A549 (cell line): ENCODE measurements around the gene MCAT. TPM values are rescaled to one million over a fixed set of nuclear protein-coding genes. Genes with fewer than 3 reads are reported as not detected.

Source experiments
- ATAC-seq, 2 experiments: fragments of 200-7000 bp in 1 of 2; fragments of >200 bp in 1 of 2; cut with Nextera tagmentation in 1 of 2; cut with Tn5 transposase in 1 of 2; 3 replicates each; pipeline versions ENCODE4 v1.8.0 to v1.9.1; 2018 to 2020; ENCODE audit warnings: mild to moderate bottlenecking in 1 of 2, moderate library complexity in 1 of 2
- CTCF ChIA-PET: fragments of 300-600 bp; sonication (Branson Sonifier 250); formaldehyde crosslinking; extraction: SDS; loops from one replicate; lab custom pipeline; 2021; ENCODE audit warnings: antibody characterized with exemption, inconsistent platforms; lab: Yijun Ruan, JAX
- POLR2A ChIA-PET: fragments of 350-600 bp; formaldehyde crosslinking; extraction: SDS; loops from one replicate; lab custom pipeline; 2021; ENCODE audit warnings: antibody characterized with exemption, inconsistent platforms; lab: Yijun Ruan, JAX
- DNase-seq, 2 experiments: peaks; one replicate each; pipeline versions ENCODE4 v3.0.0 to v3.0.0-alpha.2; 2011 to 2016; ENCODE audit warnings: low read depth in 1 of 2, low spot score in 1 of 2
- FAIRE-seq: peaks from 2 replicates; lab custom pipeline; 2011; peaks lifted over from hg19 to GRCh38; lab: Jason Lieb, UNC
- H3K27ac ChIP-seq, 2 experiments: fragments of >200 bp; sonication (Bioruptor Twin); formaldehyde crosslinking; 3 replicates each; pipeline ENCODE4 v1.5.1; 2016 to 2017
- H3K4me1 ChIP-seq: fragments of >200 bp; sonication (Bioruptor Twin); formaldehyde crosslinking; 3 replicates; pipeline ENCODE4 v1.6.1; 2016
- H3K4me2 ChIP-seq: fragments of >200 bp; sonication (Bioruptor Twin); formaldehyde crosslinking; 3 replicates; pipeline ENCODE4 v1.6.1; 2016
- H3K4me3 ChIP-seq: fragments of >200 bp; sonication (Bioruptor Twin); formaldehyde crosslinking; 3 replicates; pipeline ENCODE4 v1.5.1; 2016
- H3K9me3 ChIP-seq: fragments of >200 bp; sonication (Bioruptor Twin); formaldehyde crosslinking; 3 replicates; pipeline ENCODE4 v1.6.1; 2016
- BHLHE40 ChIP-seq: IDR thresholded peaks from 2 replicates; pipeline ENCODE4 v1.6.1; 2012; ENCODE audit warnings: low read depth, low read length, inconsistent platforms
- CHD4 ChIP-seq: fragments of 200-600 bp; sonication (generic); IDR thresholded peaks from 2 replicates; pipeline ENCODE4 v1.6.1; 2016; ENCODE audit warnings: antibody characterized with exemption, mild to moderate bottlenecking, borderline replicate concordance
- ELK1 ChIP-seq: fragments of 150-350 bp; IDR thresholded peaks from 2 replicates; pipeline ENCODE4 v1.6.1; 2014; ENCODE audit warnings: low read depth, mild to moderate bottlenecking, low read length
- HDAC2 ChIP-seq: fragments of 200-600 bp; sonication (generic); IDR thresholded peaks from 2 replicates; pipeline ENCODE4 v1.6.1; 2016
- HOXA7 ChIP-seq: fragments of 250-450 bp; sonication (Bioruptor Pico); IDR thresholded peaks from 2 replicates; pipeline ENCODE4 v1.5.0; 2020; ENCODE audit warnings: mild to moderate bottlenecking, moderate library complexity
- JUN ChIP-seq, 2 experiments: fragments of >200 bp; sonication (Bioruptor Twin); formaldehyde crosslinking; IDR thresholded peaks; 2 replicates in 1 of 2; 3 replicates in 1 of 2; pipeline ENCODE4 v1.6.1; 2016 to 2017
- KDM1A ChIP-seq: fragments of 200-600 bp; sonication (generic); IDR thresholded peaks from 2 replicates; pipeline ENCODE4 v1.6.1; 2016; ENCODE audit warnings: low read depth, mild to moderate bottlenecking
- MAZ ChIP-seq: fragments of 150-350 bp; IDR thresholded peaks from 2 replicates; pipeline ENCODE4 v1.6.1; 2014; ENCODE audit warnings: antibody characterized with exemption, low read depth, low read length, borderline replicate concordance
- MYC ChIP-seq: IDR thresholded peaks from 2 replicates; pipeline ENCODE4 v1.6.1; 2012; ENCODE audit warnings: mild to moderate bottlenecking, inconsistent platforms, low read length, improper control_type of control experiment, borderline replicate concordance
- PBX3 ChIP-seq: IDR thresholded peaks from 2 replicates; pipeline ENCODE4 v1.6.1; 2012
- POLR2AphosphoS2 ChIP-seq: conservative IDR thresholded peaks from 2 replicates; pipeline ENCODE4 v1.6.1; 2012; ENCODE audit warnings: low read length, improper control_type of control experiment, inconsistent platforms
- USF2 ChIP-seq: fragments of 450-650 bp; IDR thresholded peaks from 2 replicates; pipeline ENCODE4 v1.6.1; 2014; ENCODE audit warnings: antibody characterized with exemption
- ZC3H11A ChIP-seq: fragments of 450-650 bp; IDR thresholded peaks from 2 replicates; pipeline ENCODE4 v1.6.1; 2014; ENCODE audit warnings: antibody characterized with exemption, mild to moderate bottlenecking
- ZNF302 ChIP-seq: fragments of 250-450 bp; sonication (Bioruptor Pico); IDR thresholded peaks from 2 replicates; pipeline ENCODE4 v1.9.0; 2021; ENCODE audit warnings: inconsistent platforms, mild to moderate bottlenecking, moderate library complexity
- ZSCAN20 ChIP-seq: fragments of 250-450 bp; sonication (Bioruptor Pico); IDR thresholded peaks from 2 replicates; pipeline ENCODE4 v1.8.0; 2022; ENCODE audit warnings: mild to moderate bottlenecking, moderate library complexity
- WGBS: methylation state at CpG from one replicate; pipeline ENCODE4 v1.1.6; 2017; ENCODE audit errors: missing lambda C conversion rate; 5-methylcytosine and 5-hydroxymethylcytosine counted together
- polyA plus RNA-seq, 4 experiments: library from polyadenylated mRNA; depleted of rRNA in 3 of 4; stranded (reverse); fragments of >200 nt; fragmentation: RNase III in 1 of 4; extraction: RNeasy Plus Mini Kit Qiagen cat#74134 plus additional on column Dnase treatment in 1 of 4; gene quantifications; 2 replicates in 3 of 4; 3 replicates in 1 of 4; pipeline ENCODE4 v1.2.3, GENCODE V29; 2011 to 2017
- TF ChIP-seq, protein P1 (sequence below): fragments of 200-600 bp; sonication (generic); IDR thresholded peaks from 2 replicates; pipeline ENCODE4 v1.6.1; 2016; ENCODE audit warnings: antibody characterized with exemption, mild to moderate bottlenecking, moderate library complexity
- TF ChIP-seq, protein P2 (sequence below): fragments of >200 bp; sonication (Bioruptor Twin); formaldehyde crosslinking; IDR thresholded peaks from 3 replicates; pipeline ENCODE4 v1.5.1; 2016
- TF ChIP-seq, protein P3 (sequence below): fragments of >200 bp; sonication (Bioruptor Twin); formaldehyde crosslinking; IDR thresholded peaks from 2 replicates; pipeline ENCODE4 v1.6.1; 2016

Gene MCAT
- polyA plus RNA-seq, 2 of the 4 experiments (the other 2 are of a cell fraction), result 11.8 to 15.5 TPM

DNA sequence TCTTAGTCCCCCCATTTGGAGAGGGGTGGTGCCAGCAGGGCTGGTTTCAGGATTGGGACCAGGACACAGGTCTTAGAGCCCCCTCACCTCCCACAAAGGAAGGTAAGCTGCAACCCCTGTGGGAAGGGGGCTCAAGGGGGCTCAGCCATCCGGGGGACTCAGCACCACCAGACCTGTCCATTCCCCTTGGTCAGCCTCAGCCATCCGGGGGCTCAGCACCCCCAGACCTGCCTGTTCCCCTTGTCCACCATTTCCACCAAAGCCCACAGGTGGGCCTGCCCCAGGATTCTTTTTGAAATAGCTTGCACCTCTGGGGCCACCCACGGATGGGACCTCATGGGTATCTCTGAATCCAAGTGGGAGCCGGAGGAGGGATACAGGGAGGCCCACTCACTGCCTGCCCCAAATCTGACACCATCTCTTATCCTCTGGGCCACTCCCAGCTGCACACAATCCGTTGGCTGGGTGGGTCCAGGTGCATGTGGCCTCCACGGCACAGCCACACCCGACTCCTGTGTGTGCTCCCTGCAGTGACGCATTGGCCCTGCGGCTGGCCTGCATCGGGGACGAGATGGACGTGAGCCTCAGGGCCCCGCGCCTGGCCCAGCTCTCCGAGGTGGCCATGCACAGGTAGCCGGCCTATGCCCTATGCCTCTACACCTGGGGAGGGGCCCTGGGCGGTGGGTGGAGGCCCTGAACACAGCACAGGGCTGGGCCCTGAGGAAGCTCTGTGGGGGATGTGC, 15.9 kb downstream of the MCAT start:
- DNase-seq, result no peak
- whole genome bisulfite sequencing, result 53% methylated on average over 3 of the region's 17 CpGs
- TF ChIP-seq BHLHE40 (no peak), HOXA7 (CRISPR knock-in tag) (no peak), HDAC2 (no peak), POLR2AphosphoS2 (no peak), ZSCAN20 (CRISPR knock-in tag) (no peak)
- peaks cover 22% of the 10 kb centered on the region for H3K4me1 ChIP-seq
- ChIA-PET POLR2A (interaction anchor here (0.6 to 0.9 kb wide), 2 partner anchors 24 to 1442 kb away, joined by 4 to 6 read pairs; partner anchors contain the start of gene TSPO), CTCF (interaction anchor here (0.6 to 2.5 kb wide), 5 partner anchors 8 to 260 kb away, joined by 3 to 11 read pairs (median 3); no protein-coding TSS in a partner anchor)
- peak; percentile 14 to 25; a peak in 3 of 6 replicates for ATAC-seq
- H3K9me3 ChIP-seq, result no peaks in the 10 kb centered on the region
- no peak for FAIRE-seq
- H3K4me3 ChIP-seq, result no peak overlapping the region
- H3K4me2 ChIP-seq, result peak overlapping the region; percentile 66
- H3K27ac ChIP-seq, result peak overlapping the region in 1 of 2 experiments; percentile 80; a peak in 3 of 6 replicates

- peak; percentile 69 to 88; a peak in 4 of 6 replicates for ATAC-seq
- CTCF ChIA-PET, result interaction anchor here (0.9 to 2.5 kb wide), 4 partner anchors 9 to 259 kb away, joined by 3 to 11 read pairs (median 5); no protein-coding TSS in a partner anchor
- 0% methylated on average over 1 of the region's 5 CpGs for WGBS
- TF ChIP-seq, protein P1, sequence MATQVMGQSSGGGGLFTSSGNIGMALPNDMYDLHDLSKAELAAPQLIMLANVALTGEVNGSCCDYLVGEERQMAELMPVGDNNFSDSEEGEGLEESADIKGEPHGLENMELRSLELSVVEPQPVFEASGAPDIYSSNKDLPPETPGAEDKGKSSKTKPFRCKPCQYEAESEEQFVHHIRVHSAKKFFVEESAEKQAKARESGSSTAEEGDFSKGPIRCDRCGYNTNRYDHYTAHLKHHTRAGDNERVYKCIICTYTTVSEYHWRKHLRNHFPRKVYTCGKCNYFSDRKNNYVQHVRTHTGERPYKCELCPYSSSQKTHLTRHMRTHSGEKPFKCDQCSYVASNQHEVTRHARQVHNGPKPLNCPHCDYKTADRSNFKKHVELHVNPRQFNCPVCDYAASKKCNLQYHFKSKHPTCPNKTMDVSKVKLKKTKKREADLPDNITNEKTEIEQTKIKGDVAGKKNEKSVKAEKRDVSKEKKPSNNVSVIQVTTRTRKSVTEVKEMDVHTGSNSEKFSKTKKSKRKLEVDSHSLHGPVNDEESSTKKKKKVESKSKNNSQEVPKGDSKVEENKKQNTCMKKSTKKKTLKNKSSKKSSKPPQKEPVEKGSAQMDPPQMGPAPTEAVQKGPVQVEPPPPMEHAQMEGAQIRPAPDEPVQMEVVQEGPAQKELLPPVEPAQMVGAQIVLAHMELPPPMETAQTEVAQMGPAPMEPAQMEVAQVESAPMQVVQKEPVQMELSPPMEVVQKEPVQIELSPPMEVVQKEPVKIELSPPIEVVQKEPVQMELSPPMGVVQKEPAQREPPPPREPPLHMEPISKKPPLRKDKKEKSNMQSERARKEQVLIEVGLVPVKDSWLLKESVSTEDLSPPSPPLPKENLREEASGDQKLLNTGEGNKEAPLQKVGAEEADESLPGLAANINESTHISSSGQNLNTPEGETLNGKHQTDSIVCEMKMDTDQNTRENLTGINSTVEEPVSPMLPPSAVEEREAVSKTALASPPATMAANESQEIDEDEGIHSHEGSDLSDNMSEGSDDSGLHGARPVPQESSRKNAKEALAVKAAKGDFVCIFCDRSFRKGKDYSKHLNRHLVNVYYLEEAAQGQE, result no peak
- TF ChIP-seq ELK1 (no peak), USF2 (no peak), ZNF302 (CRISPR knock-in tag) (no peak), JUN (IDR thresholded peaks at IDR 0.05) (no peak), MAZ (no peak), CHD4 (no peak), KDM1A (no peak), ZSCAN20 (CRISPR knock-in tag) (no peak), HOXA7 (CRISPR knock-in tag) (no peak), ZC3H11A (no peak), MYC (no peak), PBX3 (no peak), HDAC2 (no peak)
- TF ChIP-seq, protein P2, sequence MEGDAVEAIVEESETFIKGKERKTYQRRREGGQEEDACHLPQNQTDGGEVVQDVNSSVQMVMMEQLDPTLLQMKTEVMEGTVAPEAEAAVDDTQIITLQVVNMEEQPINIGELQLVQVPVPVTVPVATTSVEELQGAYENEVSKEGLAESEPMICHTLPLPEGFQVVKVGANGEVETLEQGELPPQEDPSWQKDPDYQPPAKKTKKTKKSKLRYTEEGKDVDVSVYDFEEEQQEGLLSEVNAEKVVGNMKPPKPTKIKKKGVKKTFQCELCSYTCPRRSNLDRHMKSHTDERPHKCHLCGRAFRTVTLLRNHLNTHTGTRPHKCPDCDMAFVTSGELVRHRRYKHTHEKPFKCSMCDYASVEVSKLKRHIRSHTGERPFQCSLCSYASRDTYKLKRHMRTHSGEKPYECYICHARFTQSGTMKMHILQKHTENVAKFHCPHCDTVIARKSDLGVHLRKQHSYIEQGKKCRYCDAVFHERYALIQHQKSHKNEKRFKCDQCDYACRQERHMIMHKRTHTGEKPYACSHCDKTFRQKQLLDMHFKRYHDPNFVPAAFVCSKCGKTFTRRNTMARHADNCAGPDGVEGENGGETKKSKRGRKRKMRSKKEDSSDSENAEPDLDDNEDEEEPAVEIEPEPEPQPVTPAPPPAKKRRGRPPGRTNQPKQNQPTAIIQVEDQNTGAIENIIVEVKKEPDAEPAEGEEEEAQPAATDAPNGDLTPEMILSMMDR, result no peak
- TF ChIP-seq, protein P3, sequence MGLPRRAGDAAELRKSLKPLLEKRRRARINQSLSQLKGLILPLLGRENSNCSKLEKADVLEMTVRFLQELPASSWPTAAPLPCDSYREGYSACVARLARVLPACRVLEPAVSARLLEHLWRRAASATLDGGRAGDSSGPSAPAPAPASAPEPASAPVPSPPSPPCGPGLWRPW, result no peak
- POLR2A ChIA-PET, result no interaction called here
- peak overlapping the region; percentile 66 for H3K4me2 ChIP-seq
- peak; percentile 56 to 85 for DNase-seq
- H3K4me3 ChIP-seq, result no peak overlapping the region
- peak overlapping the region in 1 of 2 experiments; percentile 80; a peak in 3 of 6 replicates for H3K27ac ChIP-seq
- H3K4me1 ChIP-seq, result peaks cover 22% of the 10 kb centered on the region
- no peaks in the 10 kb centered on the region for H3K9me3 ChIP-seq
- no peak for FAIRE-seq
Observed at GRCh38 chr22:43126501-43127165, 16.6 kb downstream of the MCAT start.
